GM18907 (cell line): ENCODE measurements around the gene RNF157.
"Not testable (repeated sequence)": the region's sequence is repeated elsewhere in the genome, so short reads cannot be mapped to it uniquely, and the experiment has no call there.

Experiments used
- ATAC-seq: cut with Tn5 transposase; IDR thresholded peaks from one replicate; pipeline ENCODE4 v1.9.1; 2021; ENCODE audit warnings: mild to moderate bottlenecking, moderate library complexity; ENCODE audit not compliant: unreplicated experiment

RNF157 gene

GRCh38 chr17:76236603-76237002, 3.7 kb downstream of the RNF157 start:
- ATAC-seq: no peak

GRCh38 chr17:76235883-76236282, 4.4 kb downstream of the RNF157 start:
- no peak for ATAC-seq

GRCh38 chr17:76234354-76234679, 6.0 kb downstream of the RNF157 start:
- ATAC-seq: no peak

GRCh38 chr17:76233588-76234353, 6.5 kb downstream of the RNF157 start:
- ATAC-seq: no peak

- ATAC-seq: no peak
Measured at GRCh38 chr17:76232342-76232741, 8.0 kb downstream of the RNF157 start.

- not testable (repeated sequence) for ATAC-seq
Measured at GRCh38 chr17:76226749-76227148, 13.5 kb downstream of the RNF157 start.

GRCh38 chr17:76225373-76226086, 14.8 kb downstream of the RNF157 start:
- not testable (repeated sequence) for ATAC-seq

GRCh38 chr17:76223802-76224201, 16.5 kb downstream of the RNF157 start:
- ATAC-seq: no peak

GRCh38 chr17:76219670-76220383, 20.5 kb downstream of the RNF157 start:
- no peak for ATAC-seq

- no peak for ATAC-seq
Measured at GRCh38 chr17:76217081-76217480, 23.2 kb downstream of the RNF157 start.

- no peak for ATAC-seq
Measured at GRCh38 chr17:76213491-76213890, 26.8 kb downstream of the RNF157 start.

- no peak for ATAC-seq
Measured at GRCh38 chr17:76208120-76208519, 32.2 kb downstream of the RNF157 start.

- ATAC-seq: no peak
Measured at GRCh38 chr17:76207275-76208059, 32.8 kb downstream of the RNF157 start.

- ATAC-seq: not testable (repeated sequence)
Measured at GRCh38 chr17:76205542-76206144, 34.6 kb downstream of the RNF157 start.

GRCh38 chr17:76204277-76204676, 36.0 kb downstream of the RNF157 start:
- no peak for ATAC-seq

- ATAC-seq: no peak
Measured at GRCh38 chr17:76200354-76200753, 39.9 kb downstream of the RNF157 start.

- no peak for ATAC-seq
Measured at GRCh38 chr17:76199469-76199868, 40.8 kb downstream of the RNF157 start.

- ATAC-seq: no peak
Measured at GRCh38 chr17:76198702-76199101, 41.6 kb downstream of the RNF157 start.

GRCh38 chr17:76197911-76198310, 42.4 kb downstream of the RNF157 start:
- no peak for ATAC-seq

- ATAC-seq: no peak
Measured at GRCh38 chr17:76196675-76197074, 43.6 kb downstream of the RNF157 start.
